Measurements from ENCODE around the gene DLEC1. TPM values are rescaled to one million over a fixed set of nuclear protein-coding genes. Genes with fewer than 3 reads are reported as not detected.
A peak's percentile ranks its signal among the peaks of the same experiment; 100 is the strongest.

Gene DLEC1
- total and polyA plus RNA-seq, 9 of the 15 experiments (the other 6 are each of a cell fraction or from before 2014, with no cell fraction given): 0.07 to 0.08 TPM; not detected in 7

DNA sequence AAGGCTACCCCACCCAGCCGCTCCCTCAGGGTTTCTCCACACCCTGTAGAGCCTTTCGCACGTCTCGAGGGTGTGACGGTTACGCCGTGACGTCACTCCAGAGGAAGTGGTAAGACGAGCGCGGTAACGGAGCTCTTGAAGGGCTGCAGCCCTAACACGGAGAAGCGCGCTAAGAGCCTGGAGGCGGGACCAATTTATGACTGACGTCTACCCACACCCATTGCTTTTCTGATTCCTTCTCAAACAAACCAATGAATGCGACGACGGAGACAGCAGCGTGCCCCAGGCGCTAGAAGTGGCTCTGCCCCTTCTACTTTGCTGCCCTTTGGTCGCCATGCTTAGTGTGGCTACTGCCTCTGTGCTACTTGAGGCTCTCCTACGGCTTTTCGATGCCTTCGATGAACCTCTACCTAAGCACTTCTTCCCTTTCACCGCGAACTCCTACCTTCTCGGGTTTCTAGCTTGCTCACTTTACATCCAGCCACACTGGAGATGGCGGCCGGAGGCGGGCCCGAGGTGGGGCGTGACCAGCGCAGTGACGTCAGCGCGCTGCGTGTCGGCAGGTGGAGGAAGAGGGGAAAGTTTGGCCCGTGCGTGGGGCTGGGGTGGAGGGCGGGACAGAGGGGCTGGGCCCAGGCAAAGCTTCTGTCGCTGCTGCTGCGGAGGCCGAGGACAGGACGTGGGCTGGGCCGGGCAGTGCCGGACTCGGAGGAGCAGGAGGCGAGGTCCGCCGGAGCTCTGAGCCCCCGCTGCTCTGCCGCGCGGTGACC, 126.1 kb downstream of the DLEC1 start, which contains the start of gene OXSR1 (continued):
- TF ChIP-seq NRF1 (conservative IDR thresholded peaks at IDR 0.05 in 1 of 2, IDR thresholded peaks at IDR 0.05 in 1 of 2) (peak; percentile 77 to 80), CXXC5 (CRISPR knock-in tag; IDR thresholded peaks at IDR 0.05) (peak; percentile 95), ZNF212 (CRISPR knock-in tag; IDR thresholded peaks at IDR 0.05) (no peak), FOXJ2 (tag; IDR thresholded peaks at IDR 0.05) (no peak), SMC3 (conservative IDR thresholded peaks at IDR 0.05; ENCODE audit: insufficient read depth, low read depth, low read length) (no peak), DDX20 (tag; IDR thresholded peaks at IDR 0.05; ENCODE audit: low read depth) (no peak), NCOR1 (IDR thresholded peaks at IDR 0.05) (no peak), SETDB1 (IDR thresholded peaks at IDR 0.05; ENCODE audit: low read length) (peak; percentile 76), SNRNP70 (optimal IDR thresholded peaks at IDR 0.05; ENCODE audit: low read depth, low read length) (no peak), ZNF408 (CRISPR knock-in tag; IDR thresholded peaks at IDR 0.05; ENCODE audit: low read depth) (no peak), POLR3G (IDR thresholded peaks at IDR 0.05; ENCODE audit: extremely low read depth, insufficient read length, insufficient replicate concordance) (no peak), TCFL5 (CRISPR knock-in tag; conservative IDR thresholded peaks at IDR 0.05) (no peak), ZBED1 (IDR thresholded peaks at IDR 0.05) (0 out of 2 replicates have a peak, but pooled peaks have one; percentile 17), TAF1 (IDR thresholded peaks at IDR 0.05; ENCODE audit: control insufficient read depth, extremely low read depth, insufficient read depth, low read length, severe bottlenecking) (peak; percentile 67), NONO (IDR thresholded peaks at IDR 0.05; ENCODE audit: low read depth in 2 of 2, low read length in 1 of 2) (peak in 1 of 2 experiments; percentile 75; a peak in 2 of 4 replicates), KLF1 (tag; IDR thresholded peaks at IDR 0.05) (no peak; the same call in 1 of the 2 replicates), HNRNPK (IDR thresholded peaks at IDR 0.05; ENCODE audit: low read depth, low read length, poor library complexity, severe bottlenecking) (no peak), PHF20 (IDR thresholded peaks at IDR 0.05; ENCODE audit: partially characterized antibody) (peak; percentile 45), ZNF586 (CRISPR knock-in tag; conservative IDR thresholded peaks at IDR 0.05) (no peak), ZNF668 (CRISPR knock-in tag; IDR thresholded peaks at IDR 0.05) (no peak)
- TF ChIP-seq, protein P1, sequence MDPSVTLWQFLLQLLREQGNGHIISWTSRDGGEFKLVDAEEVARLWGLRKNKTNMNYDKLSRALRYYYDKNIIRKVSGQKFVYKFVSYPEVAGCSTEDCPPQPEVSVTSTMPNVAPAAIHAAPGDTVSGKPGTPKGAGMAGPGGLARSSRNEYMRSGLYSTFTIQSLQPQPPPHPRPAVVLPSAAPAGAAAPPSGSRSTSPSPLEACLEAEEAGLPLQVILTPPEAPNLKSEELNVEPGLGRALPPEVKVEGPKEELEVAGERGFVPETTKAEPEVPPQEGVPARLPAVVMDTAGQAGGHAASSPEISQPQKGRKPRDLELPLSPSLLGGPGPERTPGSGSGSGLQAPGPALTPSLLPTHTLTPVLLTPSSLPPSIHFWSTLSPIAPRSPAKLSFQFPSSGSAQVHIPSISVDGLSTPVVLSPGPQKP (CRISPR knock-in tag; IDR thresholded peaks at IDR 0.05): no peak
- TF ChIP-seq, protein P2, sequence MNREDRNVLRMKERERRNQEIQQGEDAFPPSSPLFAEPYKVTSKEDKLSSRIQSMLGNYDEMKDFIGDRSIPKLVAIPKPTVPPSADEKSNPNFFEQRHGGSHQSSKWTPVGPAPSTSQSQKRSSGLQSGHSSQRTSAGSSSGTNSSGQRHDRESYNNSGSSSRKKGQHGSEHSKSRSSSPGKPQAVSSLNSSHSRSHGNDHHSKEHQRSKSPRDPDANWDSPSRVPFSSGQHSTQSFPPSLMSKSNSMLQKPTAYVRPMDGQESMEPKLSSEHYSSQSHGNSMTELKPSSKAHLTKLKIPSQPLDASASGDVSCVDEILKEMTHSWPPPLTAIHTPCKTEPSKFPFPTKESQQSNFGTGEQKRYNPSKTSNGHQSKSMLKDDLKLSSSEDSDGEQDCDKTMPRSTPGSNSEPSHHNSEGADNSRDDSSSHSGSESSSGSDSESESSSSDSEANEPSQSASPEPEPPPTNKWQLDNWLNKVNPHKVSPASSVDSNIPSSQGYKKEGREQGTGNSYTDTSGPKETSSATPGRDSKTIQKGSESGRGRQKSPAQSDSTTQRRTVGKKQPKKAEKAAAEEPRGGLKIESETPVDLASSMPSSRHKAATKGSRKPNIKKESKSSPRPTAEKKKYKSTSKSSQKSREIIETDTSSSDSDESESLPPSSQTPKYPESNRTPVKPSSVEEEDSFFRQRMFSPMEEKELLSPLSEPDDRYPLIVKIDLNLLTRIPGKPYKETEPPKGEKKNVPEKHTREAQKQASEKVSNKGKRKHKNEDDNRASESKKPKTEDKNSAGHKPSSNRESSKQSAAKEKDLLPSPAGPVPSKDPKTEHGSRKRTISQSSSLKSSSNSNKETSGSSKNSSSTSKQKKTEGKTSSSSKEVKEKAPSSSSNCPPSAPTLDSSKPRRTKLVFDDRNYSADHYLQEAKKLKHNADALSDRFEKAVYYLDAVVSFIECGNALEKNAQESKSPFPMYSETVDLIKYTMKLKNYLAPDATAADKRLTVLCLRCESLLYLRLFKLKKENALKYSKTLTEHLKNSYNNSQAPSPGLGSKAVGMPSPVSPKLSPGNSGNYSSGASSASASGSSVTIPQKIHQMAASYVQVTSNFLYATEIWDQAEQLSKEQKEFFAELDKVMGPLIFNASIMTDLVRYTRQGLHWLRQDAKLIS (CRISPR knock-in tag; IDR thresholded peaks at IDR 0.05): no peak; the same call in 1 of the 2 replicates
- TF ChIP-seq, protein P3, sequence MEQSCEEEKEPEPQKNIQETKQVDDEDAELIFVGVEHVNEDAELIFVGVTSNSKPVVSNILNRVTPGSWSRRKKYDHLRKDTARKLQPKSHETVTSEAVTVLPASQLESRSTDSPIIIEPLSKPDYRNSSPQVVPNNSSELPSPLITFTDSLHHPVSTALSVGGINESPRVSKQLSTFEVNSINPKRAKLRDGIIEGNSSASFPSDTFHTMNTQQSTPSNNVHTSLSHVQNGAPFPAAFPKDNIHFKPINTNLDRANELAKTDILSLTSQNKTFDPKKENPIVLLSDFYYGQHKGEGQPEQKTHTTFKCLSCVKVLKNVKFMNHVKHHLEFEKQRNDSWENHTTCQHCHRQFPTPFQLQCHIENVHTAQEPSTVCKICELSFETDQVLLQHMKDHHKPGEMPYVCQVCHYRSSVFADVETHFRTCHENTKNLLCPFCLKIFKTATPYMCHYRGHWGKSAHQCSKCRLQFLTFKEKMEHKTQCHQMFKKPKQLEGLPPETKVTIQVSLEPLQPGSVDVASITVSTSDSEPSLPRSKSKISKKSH (CRISPR knock-in tag; IDR thresholded peaks at IDR 0.05): no peak
